Ramos (cell line): ENCODE results near the gene ISOC2.
"Not testable (repeated sequence)": the region's sequence is repeated elsewhere in the genome, so short reads cannot be mapped to it uniquely, and the experiment has no call there.

Source experiments
- in situ Hi-C: fragments of 300-500 bp; cut with MboI; formaldehyde crosslinking; loops from one replicate; pipeline ENCODE4 v1.14.3; 2022; ENCODE audit warnings: low sequenced_read_pairs; ENCODE audit not compliant: unreplicated experiment

Gene ISOC2

DNA sequence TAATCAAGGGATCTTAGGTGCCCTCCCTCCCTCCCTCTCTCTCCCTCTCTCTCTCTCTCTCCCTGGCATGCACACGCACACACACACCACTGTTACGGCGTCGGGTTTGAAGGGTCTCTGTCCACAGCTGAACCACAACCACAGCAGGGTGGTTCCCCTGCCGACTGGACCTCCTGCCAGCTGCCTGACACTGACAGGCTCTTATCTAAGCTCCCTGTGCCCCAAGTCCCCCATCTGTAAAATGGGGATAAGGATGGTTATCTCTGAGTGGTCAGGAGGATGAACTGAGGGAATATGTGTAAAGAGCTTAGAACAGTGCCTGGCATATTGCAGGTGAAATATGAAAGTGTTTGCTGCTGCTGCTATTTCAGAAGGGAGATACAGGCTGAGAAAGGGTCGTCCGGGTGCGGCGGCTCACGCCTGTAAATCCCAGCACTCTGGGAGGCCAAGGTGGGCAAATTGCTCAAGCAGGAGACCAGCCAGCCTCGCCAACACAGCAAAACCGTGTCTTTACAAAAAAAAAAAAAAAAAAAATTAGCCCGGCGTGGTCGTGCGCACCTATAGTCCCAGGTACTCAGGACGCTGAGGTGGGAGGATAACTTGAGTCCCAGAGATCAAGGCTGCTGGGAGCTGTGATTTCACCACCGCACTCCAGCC is 17.5 kb downstream of the ISOC2 start:
- in situ Hi-C loops, result no loop called here

DNA sequence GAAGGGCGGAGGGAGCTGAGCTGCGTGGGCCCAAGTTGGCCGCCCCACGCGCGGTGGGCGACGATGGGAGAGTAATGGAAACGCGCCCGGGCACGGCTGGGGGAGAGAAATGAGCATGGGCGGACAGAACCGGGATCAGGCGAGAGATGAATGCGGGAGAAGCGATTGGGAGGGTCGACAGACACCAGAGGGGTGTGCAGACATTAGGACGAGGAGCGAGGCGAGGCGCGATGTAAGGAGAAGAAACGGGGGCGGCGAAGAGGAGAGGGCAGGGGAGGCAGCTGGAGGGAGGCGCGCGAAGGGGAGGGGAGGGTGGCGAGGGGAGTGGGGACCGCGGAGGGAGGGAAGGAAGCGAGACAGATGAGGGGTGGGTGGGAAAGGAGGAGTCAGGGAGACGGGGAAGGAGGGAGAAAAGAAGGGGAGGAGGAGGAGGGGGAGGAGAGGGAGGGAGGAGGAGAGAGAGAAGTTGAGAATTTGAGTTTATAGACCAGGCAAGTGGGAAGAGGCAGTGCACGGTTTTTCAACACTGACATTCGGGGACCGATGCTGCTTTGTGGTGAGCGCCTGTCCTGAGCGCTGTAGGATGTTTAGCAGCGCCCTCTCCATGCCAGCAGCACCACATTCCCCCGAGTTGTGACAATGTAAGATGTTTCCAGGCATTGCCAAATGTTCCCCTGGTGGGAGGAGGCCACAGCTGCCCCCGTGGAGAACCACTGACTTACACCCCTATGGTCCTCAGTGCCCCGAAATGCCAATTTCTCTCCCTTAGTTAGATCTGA is 18.2 kb downstream of the ISOC2 start, which contains the start of gene SHISA7:
SHISA7 (minus strand) TSS at position 256 of the 779 bp plus-strand sequence. CDS start 437 bp downstream, outside the sequence.
- in situ Hi-C loops, result no loop called here

DNA sequence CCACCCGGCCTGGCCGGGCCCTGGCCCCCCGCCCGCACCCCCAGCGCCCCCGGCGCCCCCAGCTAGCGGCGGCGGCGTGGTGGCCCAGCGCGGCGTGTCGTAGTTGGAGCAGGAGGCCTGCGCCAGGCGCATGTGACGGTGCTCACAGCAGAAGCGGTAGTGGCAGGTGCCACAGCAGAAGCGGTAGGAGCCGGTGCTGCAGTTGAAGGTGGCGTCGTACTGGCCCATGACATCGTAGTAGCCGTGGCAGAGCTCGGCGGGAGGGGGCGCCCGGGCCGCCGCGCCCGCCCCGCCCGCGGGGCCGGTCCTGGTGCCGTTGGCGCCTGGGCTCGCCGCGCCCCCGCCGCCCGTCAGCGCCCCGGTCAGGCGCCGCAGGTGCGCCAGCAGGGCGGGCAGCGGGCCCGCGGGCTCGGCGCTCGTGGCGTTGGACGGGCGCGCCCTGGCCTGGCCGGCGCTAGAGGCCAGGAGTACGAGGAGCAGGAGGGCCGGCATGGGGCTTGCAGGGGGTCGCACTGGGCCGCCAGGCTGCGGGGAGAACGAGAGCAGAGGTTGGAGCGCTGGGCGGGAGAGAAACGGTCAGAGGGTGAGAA is 19.0 kb downstream of the ISOC2 start:
- in situ Hi-C loops, result no loop called here

DNA sequence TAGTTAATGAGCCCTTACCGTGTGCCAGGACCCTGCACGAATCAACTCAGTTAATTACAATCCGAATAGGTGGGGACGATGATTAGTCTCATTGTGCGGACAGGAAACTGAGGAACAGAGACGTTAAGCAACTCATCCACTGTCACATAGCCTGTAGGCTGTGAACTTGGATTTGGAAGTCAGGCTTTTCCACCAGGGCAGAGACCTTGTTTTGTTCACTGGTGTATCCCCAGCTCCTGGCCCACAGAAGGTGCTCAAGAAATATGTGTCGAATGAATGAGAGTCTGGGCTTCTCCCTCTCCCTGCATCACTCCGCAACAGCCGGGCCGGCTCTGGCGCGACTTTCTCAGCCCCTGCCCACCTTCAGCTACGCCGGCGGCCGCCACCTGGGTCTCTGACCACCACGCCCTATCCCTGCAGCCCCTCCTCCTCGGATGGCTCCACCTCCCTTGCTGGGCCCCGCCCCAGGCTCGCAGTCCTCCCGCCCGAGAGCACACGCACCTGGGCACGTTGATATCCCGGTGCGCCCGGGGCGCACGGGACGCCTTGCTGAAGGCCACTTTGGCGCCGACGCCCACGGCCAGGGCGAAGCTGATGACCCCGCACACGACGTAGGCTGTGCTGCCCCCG is 19.6 kb downstream of the ISOC2 start:
- in situ Hi-C loops, result no loop called here

DNA sequence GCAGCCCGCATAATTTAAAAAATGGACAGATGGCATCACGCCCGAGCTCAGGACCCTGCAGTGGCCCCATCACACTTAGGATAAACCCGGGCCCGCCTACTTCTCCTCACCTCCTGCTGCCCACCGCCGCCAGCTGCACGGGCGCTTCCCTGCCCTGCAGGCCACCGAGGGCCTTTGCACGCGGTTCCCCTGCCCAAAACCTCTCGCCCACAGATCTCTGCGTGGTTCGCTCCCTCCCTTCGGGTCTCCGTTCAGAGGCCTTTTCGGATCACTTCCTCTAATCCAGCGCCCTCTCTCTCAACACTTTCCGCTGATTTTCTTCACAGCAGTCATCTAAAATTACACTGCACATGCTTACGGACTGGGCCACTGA is 20.1 kb downstream of the ISOC2 start:
- in situ Hi-C loops, result no loop called here

DNA sequence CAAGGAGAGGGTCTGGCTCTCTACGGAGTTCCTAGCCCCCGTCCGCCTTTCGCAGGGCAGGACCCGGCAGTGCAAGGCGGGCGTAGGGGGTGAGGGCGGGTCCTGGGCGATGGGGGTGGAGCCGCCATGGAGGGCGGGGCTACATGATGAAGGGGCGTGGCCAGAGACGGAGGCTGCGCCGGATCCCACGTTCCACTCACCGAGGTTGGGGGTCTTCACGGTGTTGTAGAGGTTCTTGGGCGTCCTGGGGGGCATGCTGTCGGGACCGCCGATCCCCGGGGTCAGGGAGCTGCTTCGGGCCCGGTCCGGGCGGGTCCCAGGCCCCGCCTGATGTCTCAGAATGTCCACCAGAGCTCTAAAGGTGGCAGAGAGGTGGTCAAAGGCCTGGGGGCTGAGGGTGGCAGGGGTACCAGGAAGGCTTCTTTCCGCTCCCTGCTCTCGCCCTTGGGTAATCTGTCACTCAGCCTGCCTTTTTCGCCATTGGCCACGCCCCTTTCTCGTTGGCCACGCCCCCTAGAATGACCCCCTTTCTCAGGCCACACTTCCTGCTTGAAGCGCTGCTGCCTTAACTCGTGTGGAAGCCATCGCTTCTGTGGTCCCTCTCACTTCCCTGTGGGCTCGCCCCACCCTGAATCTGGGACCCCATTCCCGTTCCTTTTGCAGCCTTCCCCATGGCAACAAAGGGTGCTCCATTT is 20.9 kb downstream of the ISOC2 start:
- in situ Hi-C loops, result no loop called here

DNA sequence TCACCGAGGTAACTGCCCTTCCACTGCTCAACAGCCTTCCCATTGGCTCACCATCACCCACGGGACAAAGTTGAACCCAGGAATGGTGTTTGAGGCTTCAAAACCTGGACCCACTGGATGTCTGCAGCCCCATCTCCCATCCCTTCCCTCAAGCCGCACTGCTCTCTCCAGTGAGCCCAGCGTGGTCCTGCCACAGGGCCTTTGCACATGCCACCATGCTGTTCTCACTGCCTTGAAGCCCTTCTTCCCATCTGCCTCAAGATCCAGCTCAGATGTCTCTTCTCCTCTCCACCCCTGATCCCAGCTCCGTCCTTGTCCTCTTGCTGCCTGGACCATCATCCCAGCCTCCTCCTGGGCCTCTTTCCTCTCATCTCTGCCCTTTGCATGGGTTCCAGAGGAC is 22.4 kb downstream of the ISOC2 start:
- in situ Hi-C loops, result no loop called here

DNA sequence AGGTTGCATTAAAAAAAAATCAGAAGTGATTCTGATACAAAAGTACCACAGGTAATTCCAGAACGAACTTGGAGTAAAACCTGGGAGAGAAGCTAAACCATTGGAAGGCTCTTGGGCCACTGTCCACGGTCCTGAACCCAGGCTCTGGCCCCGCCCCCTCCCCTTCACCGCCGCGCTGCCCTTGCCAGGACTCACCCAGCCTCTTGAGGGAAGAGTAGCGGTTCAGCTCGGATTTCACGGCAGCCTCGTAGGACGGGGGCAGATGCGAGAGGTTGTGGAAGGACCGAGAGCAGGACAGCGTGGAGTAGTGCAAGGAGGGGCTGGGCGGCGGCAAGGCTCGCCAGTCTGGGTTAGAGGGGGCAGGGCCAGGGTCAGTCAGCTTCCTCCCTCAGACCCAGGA is 24.0 kb downstream of the ISOC2 start:
- in situ Hi-C loops, result no loop called here

DNA sequence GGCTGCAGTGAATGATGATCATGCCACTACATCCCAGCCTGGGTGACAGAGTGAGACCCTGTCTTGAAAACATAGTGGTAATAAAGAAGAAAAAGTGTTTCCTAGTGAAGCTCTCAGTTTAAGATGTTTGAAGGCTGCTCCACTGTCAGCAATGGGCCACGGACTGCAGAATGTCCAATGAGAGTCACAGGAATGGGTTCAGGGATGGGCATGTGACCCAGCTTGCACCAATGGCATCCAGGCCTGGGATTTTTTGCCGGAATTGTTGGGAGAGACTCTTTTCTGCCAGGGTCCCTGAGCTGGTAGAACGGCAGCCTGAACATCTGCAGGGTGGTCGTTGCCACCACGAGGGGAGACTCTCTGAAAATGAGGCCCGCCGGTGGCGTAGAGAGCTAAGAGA is 24.6 kb downstream of the ISOC2 start:
- in situ Hi-C loops, result no loop called here

DNA sequence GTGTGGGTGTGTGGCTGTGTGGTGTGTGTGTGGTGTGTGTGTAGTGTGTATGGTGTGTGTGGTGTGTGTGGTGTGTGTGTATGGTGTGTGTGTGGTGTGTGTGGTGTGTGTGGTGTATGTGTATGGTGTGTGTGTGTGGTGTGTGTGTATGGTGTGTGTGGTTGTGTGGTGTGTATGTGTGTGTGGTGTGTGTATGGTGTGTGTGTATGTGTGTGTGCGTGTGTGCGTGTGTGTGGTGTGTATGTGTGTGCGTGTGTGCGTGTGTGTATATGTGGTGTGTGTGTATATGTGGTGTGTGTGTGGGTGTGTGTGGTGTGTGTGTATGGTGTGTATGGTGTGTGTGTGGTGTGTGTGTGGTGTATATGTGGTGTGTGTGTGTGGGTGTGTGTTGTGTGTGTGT is 26.4 kb downstream of the ISOC2 start:
- in situ Hi-C loops, result no loop called here

DNA sequence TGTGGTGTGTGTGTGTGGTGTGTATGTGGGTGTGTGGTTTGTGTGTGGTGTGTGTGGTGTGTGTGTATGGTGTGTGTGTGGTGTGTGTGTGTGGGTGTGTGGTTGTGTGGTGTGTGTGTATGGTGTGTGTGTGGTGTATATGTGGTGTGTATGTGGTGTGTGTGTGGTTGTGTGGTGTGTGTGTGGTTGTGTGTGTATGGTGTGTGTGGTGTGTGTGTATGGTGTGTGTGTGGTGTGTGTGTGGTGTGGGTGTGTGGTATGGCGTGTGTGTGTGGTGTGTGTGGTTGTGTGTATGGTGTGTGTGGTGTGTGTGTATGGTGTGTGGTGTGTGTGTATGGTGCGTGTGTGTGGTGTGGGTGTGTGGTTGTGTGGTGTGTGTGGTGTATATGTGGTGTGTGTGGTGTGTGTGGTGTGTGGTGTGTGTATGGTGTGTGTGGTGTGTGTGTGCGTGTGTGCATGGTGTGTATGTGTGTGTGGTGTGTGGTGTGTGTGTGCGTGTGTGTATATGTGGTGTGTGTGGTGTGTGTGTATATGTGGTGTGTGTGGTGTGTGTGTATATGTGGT is 27.0 kb downstream of the ISOC2 start:
- in situ Hi-C loops, result no loop called here

DNA sequence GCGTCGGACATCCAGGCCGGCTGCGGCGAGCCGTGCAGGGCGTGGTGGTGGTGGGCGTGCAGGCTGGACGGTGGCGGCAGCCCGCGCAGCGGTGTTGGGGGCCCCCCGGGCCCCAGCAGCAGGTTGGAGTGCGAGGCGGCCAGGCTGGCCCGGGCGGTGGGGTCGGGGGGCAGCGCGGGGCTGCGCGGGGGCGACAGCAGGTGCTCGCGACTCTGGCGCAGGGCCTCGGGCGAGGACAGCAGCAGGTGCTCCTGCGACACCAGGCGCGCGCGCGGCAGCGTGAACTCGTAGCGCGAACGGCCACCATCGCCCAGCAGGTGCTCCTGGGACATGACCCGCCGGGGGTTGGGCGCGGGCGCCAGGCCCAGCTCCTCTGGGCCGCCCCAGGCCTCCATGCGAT is 28.1 kb downstream of the ISOC2 start:
- in situ Hi-C loops, result no loop called here

DNA sequence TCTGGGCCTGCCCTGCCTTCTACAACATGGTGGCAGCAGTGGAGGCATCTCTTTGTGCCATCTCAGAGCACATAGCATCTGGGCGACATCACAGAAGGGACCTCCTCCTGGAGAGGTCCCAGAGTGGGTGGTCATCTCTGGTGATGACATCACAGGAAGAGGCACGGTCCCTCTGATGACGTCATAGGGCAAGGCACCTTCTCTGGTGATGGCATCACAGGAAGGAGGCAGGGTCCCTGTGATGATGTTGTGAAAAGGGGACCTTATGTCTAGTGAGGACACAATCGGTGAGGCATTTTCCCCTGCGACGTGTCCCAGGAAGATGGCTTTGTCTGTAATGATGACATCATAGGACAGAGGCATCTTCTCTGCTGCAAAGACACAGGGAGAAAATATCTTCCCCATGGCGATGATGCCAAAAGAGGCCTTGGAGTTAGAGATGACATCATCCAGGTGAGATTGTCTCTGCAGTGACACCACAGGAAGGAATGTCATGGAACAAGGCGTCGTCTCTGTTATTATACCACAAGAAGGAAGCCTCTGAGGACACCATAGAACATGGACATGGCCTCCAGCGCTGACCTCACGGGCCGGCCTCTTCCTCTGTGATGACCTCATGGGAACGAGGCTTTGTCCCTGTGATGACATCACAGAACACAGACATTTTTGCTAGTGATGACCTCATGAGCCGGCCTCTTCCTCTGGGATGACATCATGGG is 29.0 kb downstream of the ISOC2 start:
- in situ Hi-C loops, result no loop called here

DNA sequence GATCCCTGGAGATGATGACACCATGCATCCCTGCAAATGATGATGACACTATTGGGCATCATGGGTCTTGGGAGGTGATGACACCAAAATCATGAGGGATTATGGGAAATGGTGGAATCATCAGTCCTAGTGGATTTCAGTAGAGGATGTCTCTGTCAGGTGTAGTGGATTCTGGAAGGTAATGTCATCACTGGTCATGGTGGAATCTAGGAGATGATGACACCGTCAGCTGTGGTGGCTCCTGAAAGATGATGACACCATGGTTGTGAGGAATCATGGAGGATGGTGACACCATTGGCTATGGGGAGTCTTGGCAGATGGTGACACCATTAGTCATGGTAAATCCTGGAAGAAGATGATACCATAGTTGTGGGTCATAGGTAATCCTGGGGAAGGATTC is 30.3 kb downstream of the ISOC2 start:
- in situ Hi-C loops, result no loop called here

DNA sequence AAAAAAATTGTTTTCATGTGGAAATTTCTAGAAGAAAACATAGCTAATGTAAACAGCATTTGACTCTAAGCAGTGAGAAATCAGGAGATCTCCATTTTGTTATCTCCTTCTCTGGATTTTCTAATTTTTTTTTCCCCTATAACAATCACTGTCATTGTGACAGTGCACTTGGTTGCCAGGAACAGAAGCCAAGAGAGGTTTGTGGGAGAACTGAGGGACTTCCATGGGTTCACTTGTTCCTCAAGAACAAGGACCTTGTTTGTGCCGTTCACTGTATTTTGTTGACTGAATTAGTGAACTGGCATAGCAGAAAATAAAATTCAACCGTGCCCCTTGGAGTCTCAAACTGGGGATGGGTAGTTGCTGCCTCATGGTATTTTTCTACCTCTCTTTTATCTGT is 35.4 kb downstream of the ISOC2 start:
- in situ Hi-C loops, result no loop called here

DNA sequence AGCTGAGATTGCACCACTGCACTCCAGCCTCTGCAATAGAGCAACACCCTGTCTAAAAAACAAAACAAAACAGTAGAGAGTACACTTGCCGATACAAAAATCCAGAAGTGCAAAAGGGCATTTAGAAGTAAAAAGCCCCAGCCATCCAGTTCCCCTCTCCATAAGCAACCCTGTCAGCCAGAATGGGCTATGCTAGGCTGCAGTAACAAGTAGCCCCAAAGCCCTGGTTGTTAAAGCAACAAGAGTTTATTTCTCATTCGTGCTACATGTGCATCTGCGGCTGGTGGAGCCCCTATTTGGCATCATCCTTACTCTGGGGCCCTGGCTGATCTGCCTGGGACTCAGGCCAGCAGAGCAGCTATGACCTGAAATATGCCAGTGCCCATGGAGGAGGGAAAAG is 36.9 kb downstream of the ISOC2 start:
- in situ Hi-C loops, result no loop called here

DNA sequence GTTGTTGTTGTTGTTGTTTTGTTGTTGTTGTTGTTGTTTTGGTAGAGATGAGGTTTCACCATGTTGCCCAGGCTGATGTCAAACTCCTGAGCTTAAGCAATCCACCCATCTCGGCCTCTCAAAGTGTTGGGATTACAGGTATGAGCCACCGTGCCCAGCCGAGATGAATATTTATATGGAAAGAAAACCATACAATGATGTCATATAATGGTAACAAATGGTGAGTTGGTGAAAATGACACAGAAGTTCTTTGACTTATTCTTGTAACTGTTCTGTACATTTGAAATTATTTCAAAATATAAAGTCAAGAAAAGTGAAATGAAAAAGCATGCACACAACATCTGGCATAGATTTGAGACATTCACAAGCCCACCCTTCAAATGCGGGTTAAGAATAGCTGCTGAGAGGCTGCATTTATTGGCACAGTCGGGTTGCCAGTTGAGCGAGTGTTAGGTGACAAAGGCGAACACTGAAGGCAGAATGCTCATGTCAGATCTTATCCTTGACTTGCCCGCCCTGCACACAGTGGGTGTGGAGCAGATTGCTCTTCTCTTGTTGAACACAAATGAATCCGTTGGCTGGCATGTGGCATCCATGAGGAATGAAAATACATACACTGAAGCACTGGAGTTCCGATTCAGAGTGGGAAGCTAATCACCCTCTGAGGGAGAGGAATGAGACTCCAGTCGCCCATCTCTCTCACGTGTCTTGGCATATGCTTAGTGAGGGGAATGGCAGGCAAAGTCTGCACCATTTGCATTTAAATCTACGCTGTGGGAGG is 38.0 kb downstream of the ISOC2 start:
- in situ Hi-C loops, result no loop called here

DNA sequence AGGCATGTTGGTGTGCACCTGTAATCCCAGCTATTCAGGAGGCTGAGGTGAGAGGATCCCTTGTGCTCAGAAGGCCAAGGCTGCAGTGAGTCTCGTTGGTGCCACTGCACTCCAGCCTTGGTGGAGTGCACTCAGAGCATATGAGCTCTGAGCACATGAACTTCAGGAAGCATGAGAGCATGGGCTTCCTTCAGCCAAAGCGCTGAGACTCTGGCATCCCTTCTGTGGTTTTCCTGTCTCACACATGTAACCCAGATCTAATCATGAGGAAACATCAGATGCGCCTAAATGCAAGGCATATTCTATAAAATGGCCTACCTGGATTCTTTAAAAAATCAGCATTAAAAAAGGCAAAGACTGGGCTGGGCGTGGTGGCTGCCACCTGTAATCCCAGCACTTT is 40.2 kb downstream of the ISOC2 start:
- in situ Hi-C loops, result not testable (repeated sequence)
